Heart left ventricle (tissue), 16 donors: ENCODE measurements around the gene TRAPPC14. TPM values are rescaled to one million over a fixed set of nuclear protein-coding genes. Genes with fewer than 3 reads are reported as not detected.
A peak's percentile ranks its signal among the peaks of the same experiment; 100 is the strongest.
"Not testable (repeated sequence)": the region's sequence is repeated elsewhere in the genome, so short reads cannot be mapped to it uniquely, and the experiment has no call there.

Experiments
- ATAC-seq, 4 donors: fragments of 200-7000 bp; cut with Tn5 transposase; one replicate each; pipeline ENCODE4 v1.9.1; 2020 to 2022; ENCODE audit warnings: moderate library complexity in 4 of 4, mild to moderate bottlenecking in 3 of 4, moderate number of reproducible peaks in 1 of 4
- DNase-seq, 5 donors: peaks; one replicate each; pipeline ENCODE4 v3.0.0-alpha.2; 2020
- H3K27ac ChIP-seq, 12 donors: fragments of 200-600 bp; sonication (generic) in 4 of 12; one replicate each; pipeline versions ENCODE4 v1.5.0 to v1.8.0; 2016 to 2022; ENCODE audit warnings: mild to moderate bottlenecking in 2 of 12
- H3K27me3 ChIP-seq, 9 donors: fragments of 200-600 bp; sonication (generic) in 2 of 9; one replicate each; pipeline versions ENCODE4 v1.5.1 to v1.8.0; 2016 to 2022; ENCODE audit warnings: mild to moderate bottlenecking in 3 of 9
- H3K36me3 ChIP-seq, 9 donors: fragments of 200-600 bp; sonication (generic) in 2 of 9; one replicate each; pipeline versions ENCODE4 v1.5.0 to v1.8.0; 2018 to 2022; ENCODE audit warnings: mild to moderate bottlenecking in 2 of 9
- H3K4me1 ChIP-seq, 12 donors: fragments of 200-600 bp; sonication (generic) in 4 of 12; one replicate each; pipeline versions ENCODE4 v1.5.0 to v1.8.0; 2016 to 2022; ENCODE audit warnings: mild to moderate bottlenecking in 3 of 12
- H3K4me3 ChIP-seq, 12 donors: fragments of 200-600 bp; sonication (generic) in 4 of 12; one replicate each; pipeline versions ENCODE4 v1.5.0 to v1.8.0; 2017 to 2022; ENCODE audit warnings: mild to moderate bottlenecking in 9 of 12, moderate library complexity in 4 of 12
- H3K9me3 ChIP-seq, 12 donors: fragments of 200-600 bp; sonication (generic) in 4 of 12; one replicate each; pipeline versions ENCODE4 v1.5.0 to v1.8.0; 2016 to 2022; ENCODE audit warnings: mild to moderate bottlenecking in 1 of 12
- CTCF ChIP-seq, 12 donors: fragments of 200-600 bp; sonication (generic) in 4 of 12; IDR thresholded peaks; one replicate each; pipeline versions ENCODE4 v1.5.0 to v1.8.0; 2018 to 2022; ENCODE audit warnings: antibody characterized with exemption in 12 of 12, mild to moderate bottlenecking in 5 of 12
- POLR2A ChIP-seq, 2 donors: fragments of 450-650 bp; IDR thresholded peaks; one replicate each; pipeline ENCODE4 v1.6.1; 2017; ENCODE audit warnings: antibody characterized with exemption in 2 of 2, mild to moderate bottlenecking in 2 of 2, moderate library complexity in 2 of 2
- WGBS, 4 donors: extraction: QIAGEN DNeasy Blood & Tissue Kit in 2 of 4; methylation state at CpG; one replicate each; pipeline versions ENCODE4 v1.1.5 to v1.1.7; 2013 to 2018; 5-methylcytosine and 5-hydroxymethylcytosine counted together
- intact Hi-C, 10 donors: fragments of 100-400 bp; cut with DNase I; formaldehyde crosslinking; loops; one replicate each; pipeline versions ENCODE4 v1.11.1 to v1.14.2; 2022
- polyA plus RNA-seq, 2 donors: library from polyadenylated mRNA; stranded (reverse); fragments of 200-250 nt; gene quantifications; one replicate each; pipeline ENCODE4 v1.2.3, GENCODE V29; 2013
- total RNA-seq, 9 donors: library from RNA; depleted of rRNA in 2 of 9; stranded (reverse); fragments of >200 nt in 2 of 9; fragmentation: NEBNext Ultra II Directional in 3 of 9; extraction: Animal tissue kit (Norgen Biotek cat#: 25700) in 3 of 9; gene quantifications; one replicate each; pipeline versions ENCODE4 v1.1.0 to v1.2.4, GENCODE V29; 2016 to 2023
- donor health status: ischemic (EF 13 %, LVEDD 7.1; RV severe dilation, severe dysfunction).
- donor health status: healthy with polysubstance abuse.
- donor health status: DM: no; HTN: yes; CAD: no.
- donor health status: DM: no; HTN: no; CAD: no.
- donor health status: ischemic (EF 25% LVEDD 6.9; RV normal size, moderate dysfunction).
- donor health status: ischemic (EF 25% LVEDD 5.7; RV mildly dilated, moderate dysfunction).
- donor health status: healthy.
- donor health status: DM: yes; HTN: yes; CAD: no.
- donor health status: ischemic (EF 35%, LVEDD 5.7; RV mildly dilated, moderate dysfunction).
- donor health status: nonischemic (EF 11% LVEDD 7.7; RV severe dilation, severe dysfunction).
- donor health status: DM: yes; HTN: yes; CAD: no.
- donor health status: PGD.
- donor health status: ischemic (EF 29% LVEDD 5.4; RV normal size, mild dysfunction).
- donor health status: nonischemic (EF 23%, LVEDD 6.1; RV moderate dilation, normal function).

Gene TRAPPC14
- total and polyA plus RNA-seq, 11 donors: 4.0 to 14.9 (median 7.4) TPM

GRCh38 chr7:100132697-100133151, 25.8 kb downstream of the TRAPPC14 start:
- Histone ChIP-seq H3K4me1 (peaks cover 0 to 16% (median 7%) of the 10 kb centered on the region in 12 donors), H3K36me3 (no peaks in the 10 kb centered on the region), H3K9me3 (no peaks in the 10 kb centered on the region), H3K27ac (no peak overlapping the region), H3K27me3 (no peaks in the 10 kb centered on the region), H3K4me3 (no peak overlapping the region)
- no peak for TF ChIP-seq POLR2A (IDR thresholded peaks at IDR 0.05)
- peak; percentile 55 to 83 (median 75) for TF ChIP-seq CTCF (IDR thresholded peaks at IDR 0.05)
- ATAC-seq: peak; percentile 78 to 83 (median 80)
- intact Hi-C loops: loop anchor here in 9 of 10 donors (2.0 to 10.0 kb wide), 9 partner anchors 80 to 222 kb away; partner anchors contain the start of genes PVRIG (in 6 of the 9) and PILRB (in 1 of the 9)
- DNase-seq: peak in 2 of 5 donors; percentile 51 to 52
- 20 to 27% (median 25%) methylated on average over 3 of the region's 3 CpGs for WGBS, 4 donors

- 51 to 75% (median 65%) methylated on average over 7 of the region's 7 CpGs for WGBS, 4 donors
- Histone ChIP-seq H3K27me3 (no peaks in the 10 kb centered on the region), H3K9me3 (no peaks in the 10 kb centered on the region), H3K4me3 (no peak overlapping the region), H3K36me3 (no peaks in the 10 kb centered on the region), H3K27ac (no peak overlapping the region), H3K4me1 (peaks cover 0 to 18% (median 8%) of the 10 kb centered on the region in 12 donors)
- TF ChIP-seq CTCF (IDR thresholded peaks at IDR 0.05) (no peak), POLR2A (IDR thresholded peaks at IDR 0.05) (no peak)
- intact Hi-C loops: loop anchor here in 9 of 10 donors (2.0 to 10.0 kb wide), 9 partner anchors 80 to 223 kb away; partner anchors contain the start of genes PVRIG (in 6 of the 9) and PILRB (in 1 of the 9)
- no peak for DNase-seq
- no peak for ATAC-seq
Observed at GRCh38 chr7:100132126-100132525, 26.4 kb downstream of the TRAPPC14 start.

- TF ChIP-seq CTCF (IDR thresholded peaks at IDR 0.05) (peak; percentile 75 to 96 (median 86)), POLR2A (IDR thresholded peaks at IDR 0.05) (no peak)
- 12 to 15% (median 14%) methylated on average over 24 of the region's 24 CpGs for WGBS, 4 donors
- intact Hi-C loops: loop anchor here in 6 of 10 donors (5.0 to 10.0 kb wide), 6 partner anchors 81 to 224 kb away; partner anchors contain the start of genes PVRIG (in 5 of the 6) and PILRB (in 1 of the 6)
- DNase-seq: peak; percentile 71 to 92 (median 76)
- ATAC-seq: no peak
- H3K4me1 ChIP-seq: peaks cover 0 to 25% (median 15%) of the 10 kb centered on the region in 12 donors
- H3K27ac ChIP-seq: no peak overlapping the region
- peak overlapping the region in 3 of 12 donors; percentile 12 to 30 (median 18) for H3K4me3 ChIP-seq
- H3K9me3 ChIP-seq: no peaks in the 10 kb centered on the region
- H3K36me3 ChIP-seq: no peaks in the 10 kb centered on the region
- H3K27me3 ChIP-seq: no peaks in the 10 kb centered on the region
Observed at GRCh38 chr7:100130608-100131453, 27.7 kb downstream of the TRAPPC14 start.

- not testable (repeated sequence) for H3K27me3 ChIP-seq, ATAC-seq, DNase-seq, H3K36me3 ChIP-seq, H3K9me3 ChIP-seq, H3K27ac ChIP-seq, H3K4me3 ChIP-seq
- peaks cover 0 to 30% (median 18%) of the 10 kb centered on the region in 12 donors for H3K4me1 ChIP-seq
- intact Hi-C loops: loop anchor here in 6 of 10 donors (5.0 to 10.0 kb wide), 6 partner anchors 82 to 225 kb away; partner anchors contain the start of genes PVRIG (in 5 of the 6) and PILRB (in 1 of the 6)
- WGBS, 4 donors: 89 to 100% (median 95%) methylated on average over 1 of the region's 1 CpG
Observed at GRCh38 chr7:100130220-100130607, 28.3 kb downstream of the TRAPPC14 start.
